Activated CD4-positive, alpha-beta T cell treated with anti-CD3 and anti-CD28 coated beads, Interleukin-2, amount 50 U/mL, for 1 hour (primary cell): Measurements from ENCODE around the gene OR10H3.
"Not testable (repeated sequence)": the region's sequence is repeated elsewhere in the genome, so short reads cannot be mapped to it uniquely, and the experiment has no call there.

Experiments used
- DNase-seq: peaks from one replicate; pipeline ENCODE4 v3.0.0-alpha.2; 2020

The OR10H3 gene

DNA sequence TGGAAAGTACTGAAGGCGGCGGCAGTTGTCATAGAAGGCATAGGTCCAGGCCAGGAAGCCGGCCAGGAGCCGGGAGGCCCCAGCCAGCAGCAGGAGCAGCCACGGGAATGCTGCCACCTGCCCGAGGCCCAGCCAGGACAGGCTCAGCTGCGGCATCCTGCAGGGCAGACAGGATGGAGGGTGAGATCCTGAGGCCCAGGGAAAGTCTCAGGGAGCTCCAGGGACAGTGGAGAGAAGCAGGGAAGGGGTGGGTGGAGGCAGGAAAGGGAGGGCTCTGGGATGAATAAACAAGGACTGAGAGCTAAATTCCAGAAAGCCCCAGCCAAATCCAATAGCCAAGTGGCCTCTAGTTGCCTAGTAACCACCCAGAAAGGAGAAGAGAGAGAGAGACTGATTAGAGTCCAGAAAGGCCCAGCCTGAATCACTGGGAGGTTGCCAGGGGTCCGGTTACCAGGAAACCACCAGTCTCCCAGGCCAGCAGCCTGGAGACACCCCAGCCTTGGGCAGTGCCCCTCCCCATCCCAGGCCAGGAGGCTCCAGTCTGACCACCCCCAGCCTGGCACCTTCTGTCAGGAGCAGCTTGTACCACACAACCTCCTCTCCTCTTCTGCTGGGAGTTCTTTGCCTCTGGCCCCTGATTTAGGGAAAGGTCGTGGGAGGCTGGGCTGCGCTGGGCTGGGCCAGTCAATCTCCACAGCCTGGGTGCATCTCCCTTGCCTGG, 42.1 kb downstream of the OR10H3 start:
- no peak for DNase-seq

DNA sequence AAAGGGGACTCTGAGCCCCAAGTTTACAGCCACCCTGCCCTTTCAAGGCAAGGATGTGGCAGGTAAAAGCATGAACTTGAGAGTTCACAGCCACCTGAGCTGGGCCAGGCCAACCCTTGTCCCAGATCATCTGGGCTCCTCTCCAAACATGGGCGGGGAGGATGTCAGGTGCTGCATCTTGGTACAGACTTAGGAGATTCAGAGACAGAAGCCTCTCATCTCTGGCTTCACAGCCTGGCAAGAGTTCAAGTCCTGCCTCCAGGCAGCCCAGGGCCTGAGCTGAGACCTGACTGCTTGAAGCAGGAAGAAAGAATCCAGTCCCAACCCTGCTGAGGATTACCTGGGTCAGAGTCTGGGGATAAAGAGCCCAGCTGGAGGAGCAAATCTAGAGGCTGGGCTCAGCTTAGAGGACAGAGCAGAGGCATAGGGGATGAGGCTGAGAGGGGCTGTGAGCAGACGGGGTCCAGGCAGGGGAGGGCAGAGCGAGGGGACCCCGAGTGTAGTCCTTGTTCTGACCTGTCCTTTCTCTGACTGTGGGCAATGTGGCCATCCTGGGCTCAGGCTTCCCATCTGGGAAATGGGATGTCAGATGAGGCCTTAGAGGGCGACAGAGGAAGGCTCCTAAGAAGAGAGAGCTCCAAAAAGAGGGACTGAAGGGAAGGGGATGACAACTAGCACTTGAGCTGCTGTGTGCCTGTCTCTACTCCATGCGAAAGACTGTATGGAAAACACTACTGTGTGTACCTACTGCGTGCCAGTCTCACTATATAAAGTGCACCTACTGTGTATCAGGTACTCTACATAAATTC, 43.0 kb downstream of the OR10H3 start:
- no peak for DNase-seq

DNA sequence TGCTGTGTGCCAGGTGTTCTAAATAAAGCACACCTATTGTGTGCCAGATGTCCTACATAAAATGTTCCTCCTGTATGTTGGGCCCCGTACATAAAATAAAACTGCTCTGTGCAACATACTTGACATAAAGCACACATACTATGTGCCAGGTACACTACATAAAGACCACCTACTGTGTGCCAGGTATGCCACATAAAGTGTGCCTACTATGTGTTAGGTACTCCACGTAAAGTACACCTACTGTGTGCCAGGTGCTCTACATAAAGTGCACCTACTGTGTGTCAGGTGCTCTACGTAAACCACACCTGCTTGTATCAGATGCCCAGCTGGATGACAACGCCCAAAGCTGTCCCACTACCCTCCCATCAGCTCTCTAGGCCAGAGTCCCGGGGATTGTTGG, 43.9 kb downstream of the OR10H3 start:
- DNase-seq, result no peak

DNA sequence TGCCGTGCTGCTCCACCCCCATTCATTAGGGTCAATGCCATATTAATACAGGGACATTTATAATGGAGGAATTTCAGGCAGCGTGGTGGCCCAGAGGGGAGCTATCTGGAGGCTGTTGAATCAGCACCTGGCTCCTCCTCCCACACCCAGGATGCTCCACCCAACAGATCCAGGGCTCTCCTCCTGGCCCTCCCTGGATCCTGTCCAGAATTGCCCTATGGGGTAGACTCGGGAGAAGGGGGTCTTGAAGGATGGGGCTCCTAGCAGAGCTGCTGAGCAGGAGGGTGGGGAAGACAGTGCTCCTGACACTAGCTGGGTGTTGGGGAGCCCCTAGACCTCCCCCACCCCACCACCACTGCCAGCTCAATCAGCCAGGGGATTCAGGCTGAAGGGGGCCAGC, 44.4 kb downstream of the OR10H3 start:
- no peak for DNase-seq

DNA sequence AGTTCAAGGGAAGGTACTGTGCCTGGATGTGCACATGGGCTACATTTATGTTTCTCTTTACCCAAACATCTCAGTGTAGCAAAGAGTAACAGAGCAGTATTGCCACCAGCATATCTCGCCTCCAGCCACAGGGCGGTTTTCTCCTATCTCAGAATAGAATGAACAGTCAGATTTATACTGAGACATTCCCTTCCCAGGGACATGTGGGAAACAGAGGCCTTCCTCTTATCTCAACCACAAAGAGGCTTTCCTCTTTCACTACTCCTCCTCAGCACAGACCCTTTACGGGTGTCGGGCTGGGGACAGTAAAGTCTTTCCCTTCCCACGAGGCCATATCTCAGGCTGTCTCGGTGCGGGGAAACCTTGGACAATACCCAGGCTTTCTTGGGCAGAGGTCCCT, 45.1 kb downstream of the OR10H3 start:
- DNase-seq, result not testable (repeated sequence)

DNA sequence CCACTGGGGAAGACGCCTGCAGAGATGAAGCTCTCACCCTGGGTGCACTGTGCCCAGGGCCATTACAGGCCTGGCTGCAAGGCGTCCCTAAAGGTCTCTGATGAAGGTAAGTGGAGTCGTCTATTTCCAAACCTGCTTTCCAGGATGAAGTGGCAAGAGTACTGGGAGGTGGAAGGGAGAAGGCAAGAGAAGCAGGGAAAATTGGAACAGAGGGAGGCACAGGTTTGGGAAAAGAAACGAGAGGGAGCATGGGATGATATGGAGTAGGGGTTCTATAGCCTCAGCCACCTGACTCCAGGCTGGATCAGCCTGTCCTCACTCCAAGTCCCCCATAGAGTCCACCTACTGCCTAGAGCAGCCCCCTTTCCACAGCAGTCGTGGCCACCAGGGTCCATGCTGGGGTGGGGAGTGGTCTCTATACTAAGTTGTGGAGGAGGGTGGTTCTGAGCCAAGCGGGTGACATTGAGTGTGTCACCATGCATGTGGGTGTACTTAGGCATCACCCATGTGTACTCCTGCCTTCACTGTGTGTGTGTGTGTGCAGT, 49.9 kb downstream of the OR10H3 start, which contains the start of gene OR10H5:
Gene OR10H5 (plus strand): TSS at position 51 of the 545 bp plus-strand sequence. CDS start 6,388 bp downstream, outside the sequence.
- no peak for DNase-seq

DNA sequence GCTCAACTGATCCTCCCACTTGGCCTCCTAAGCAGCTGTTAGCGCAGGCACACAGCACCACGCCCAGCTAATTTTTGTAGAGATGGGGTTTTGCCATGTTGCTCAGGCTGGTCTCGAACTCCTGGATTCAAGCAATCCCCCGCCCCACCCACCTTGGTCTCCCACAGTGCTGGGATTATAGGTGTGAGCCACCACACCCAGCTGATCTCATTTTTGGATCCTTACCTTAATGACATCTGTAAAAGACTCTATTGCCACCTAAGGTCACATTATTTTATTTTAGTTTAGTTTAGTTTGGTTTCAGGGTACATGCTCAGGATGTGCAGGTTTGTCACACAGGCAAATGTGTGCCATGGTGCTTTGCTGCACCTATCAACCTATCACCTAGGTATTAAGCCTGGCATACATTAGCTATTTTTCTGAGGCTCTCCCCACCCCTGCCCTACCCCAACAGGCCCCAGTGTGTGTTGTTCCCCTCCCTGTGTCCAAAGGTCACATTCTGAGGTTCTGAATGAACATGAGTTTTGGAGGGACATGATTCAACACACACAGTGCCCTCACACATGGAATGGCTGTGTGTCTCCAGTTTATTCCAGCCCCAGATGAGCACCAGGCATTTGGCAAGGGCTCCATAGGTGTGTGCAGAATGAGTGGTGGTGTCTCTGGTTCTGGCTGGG, 50.9 kb downstream of the OR10H3 start:
- DNase-seq, result no peak

DNA sequence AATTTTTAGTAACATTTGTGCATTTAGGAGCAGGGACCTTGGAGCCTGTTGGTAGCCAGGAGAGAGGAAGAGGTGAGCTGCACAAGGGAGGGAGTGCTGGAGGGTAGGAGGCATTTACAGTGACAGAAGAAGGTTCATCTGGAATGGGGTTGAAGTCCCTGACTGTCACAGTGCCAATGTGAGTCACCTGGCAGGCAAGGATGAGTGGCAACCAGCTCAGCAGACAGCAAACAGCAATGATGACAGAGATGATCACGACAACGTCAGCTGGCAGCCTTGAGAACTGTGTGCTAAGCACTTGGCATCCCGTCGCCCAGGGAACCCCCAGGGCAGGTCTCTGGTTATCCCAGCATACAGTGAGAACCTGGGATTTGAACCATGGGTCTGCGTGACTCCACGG, 52.3 kb downstream of the OR10H3 start:
- no peak for DNase-seq
